Glomerular visceral epithelial cell (primary cell): Measurements from ENCODE around the gene ADH5.
"Not testable (repeated sequence)": the region's sequence is repeated elsewhere in the genome, so short reads cannot be mapped to it uniquely, and the experiment has no call there.

Source experiments
- DNase-seq: peaks from one replicate; pipeline ENCODE4 v3.0.0-alpha.2; 2016; ENCODE audit errors: extremely low spot score

ADH5 gene

GRCh38 chr4:99088481-99089365 lies at the start of gene ADH5:
Gene ADH5 (minus strand): TSS chr4:99088788. CDS start chr4:99088700, 88 bp downstream.
- peak; percentile 90 for DNase-seq

- DNase-seq, result no peak
Observed at GRCh38 chr4:99136329-99136728, 47.7 kb upstream of the ADH5 start.

DNA sequence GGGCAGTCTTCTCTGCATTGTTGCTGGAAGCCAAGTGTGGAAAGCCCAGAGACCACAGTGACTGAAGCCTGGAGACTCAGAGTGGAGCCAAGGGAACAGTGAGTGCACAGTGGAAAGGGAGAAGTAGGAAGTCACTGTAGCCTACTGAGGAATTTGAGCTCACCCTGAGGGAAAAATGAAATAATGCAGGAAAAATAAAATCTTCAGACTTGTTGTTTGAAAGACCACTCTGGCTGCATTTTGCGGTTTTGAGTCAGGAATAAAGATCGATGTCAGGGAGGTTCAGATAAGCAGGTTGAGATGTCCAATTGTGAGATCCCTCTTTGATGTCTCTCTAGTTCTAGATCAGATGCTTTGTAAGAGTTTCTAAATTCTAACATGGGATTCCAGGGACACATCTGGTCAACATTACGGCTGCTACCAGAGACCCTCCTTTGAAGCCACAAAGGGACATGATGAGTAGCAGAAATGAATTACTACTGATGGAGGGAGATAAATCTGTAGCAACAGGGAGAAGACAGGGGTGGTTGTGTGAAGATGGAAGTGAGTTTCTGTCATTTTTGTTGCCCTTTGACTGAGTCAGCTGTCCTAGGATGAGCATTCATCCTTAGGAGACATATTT lies 47.1 kb upstream of the ADH5 start:
- no peak for DNase-seq

DNA sequence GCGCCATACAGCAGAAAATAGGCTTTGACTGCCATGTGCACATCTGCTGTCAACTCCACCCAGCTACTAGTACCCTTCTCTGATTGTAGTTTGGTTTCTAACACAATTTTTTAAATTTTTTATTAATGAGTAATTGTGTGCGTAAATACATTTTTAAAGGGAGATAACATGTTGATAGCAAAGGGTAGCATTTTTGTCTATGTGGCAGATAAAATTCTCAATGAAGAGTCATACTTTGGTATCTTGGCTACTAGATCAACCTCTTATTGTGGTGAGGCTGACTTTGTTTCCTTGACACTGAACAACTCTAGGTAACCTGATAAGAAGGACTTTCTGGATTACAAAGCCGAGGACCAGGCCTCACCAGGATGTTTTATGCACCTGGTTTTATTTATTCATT lies 46.0 kb upstream of the ADH5 start:
- DNase-seq, result no peak

DNA sequence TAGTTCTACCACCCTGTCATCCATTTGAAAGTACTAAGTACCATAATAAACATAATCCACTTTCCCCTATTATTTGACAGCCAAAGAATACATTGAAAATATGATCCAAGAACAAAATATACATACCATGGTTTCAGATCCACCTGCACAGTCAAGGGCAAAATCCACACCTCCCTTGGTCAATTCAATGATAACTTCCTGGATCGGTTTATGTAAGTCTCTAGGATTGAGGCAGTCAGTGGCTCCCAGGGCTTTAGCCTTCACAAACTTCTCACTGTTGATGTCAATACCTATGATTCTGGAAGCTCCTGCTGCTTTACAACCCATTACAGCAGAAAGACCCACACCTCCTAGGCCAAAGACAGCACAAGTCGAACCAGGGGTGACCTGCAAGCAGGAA lies 42.8 kb upstream of the ADH5 start:
- no peak for DNase-seq

DNA sequence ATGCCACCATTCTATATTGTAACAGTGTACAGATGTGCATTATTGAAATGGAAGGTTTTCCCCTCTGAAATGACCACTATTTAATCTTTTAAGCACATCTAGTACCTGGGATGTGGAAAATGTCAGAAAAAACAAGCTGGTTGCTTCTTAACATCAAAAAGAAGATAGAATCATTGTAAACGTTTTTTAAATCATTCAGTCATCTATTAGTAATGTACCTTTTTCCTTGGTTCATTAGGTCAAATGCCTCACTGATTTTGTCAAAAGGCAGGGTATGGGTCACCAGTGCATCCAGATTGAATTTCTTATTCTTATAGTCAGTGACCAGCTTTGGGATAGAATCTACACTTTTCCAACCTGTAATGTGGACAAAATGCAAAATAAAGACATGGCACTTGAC lies 37.8 kb upstream of the ADH5 start:
- DNase-seq, result no peak

DNA sequence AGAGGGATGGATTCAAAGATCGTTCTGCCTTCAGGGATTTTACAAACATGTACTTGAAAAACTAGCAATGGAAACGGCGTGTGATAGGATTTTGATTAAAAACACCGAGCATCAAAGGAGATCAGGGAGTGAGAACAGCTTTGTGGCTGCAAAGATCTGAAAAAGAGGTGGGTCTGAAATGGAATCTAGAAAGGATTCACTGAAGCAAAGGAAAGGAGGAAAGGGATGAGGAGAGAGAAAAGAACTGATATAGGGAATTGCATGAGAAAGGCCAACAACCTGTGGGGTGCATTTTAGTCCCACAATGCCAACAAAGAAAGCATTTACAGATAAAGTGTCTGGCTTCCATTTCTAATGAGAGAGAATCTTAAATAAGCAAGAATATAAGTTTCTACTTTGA lies 32.4 kb upstream of the ADH5 start:
- no peak for DNase-seq

DNA sequence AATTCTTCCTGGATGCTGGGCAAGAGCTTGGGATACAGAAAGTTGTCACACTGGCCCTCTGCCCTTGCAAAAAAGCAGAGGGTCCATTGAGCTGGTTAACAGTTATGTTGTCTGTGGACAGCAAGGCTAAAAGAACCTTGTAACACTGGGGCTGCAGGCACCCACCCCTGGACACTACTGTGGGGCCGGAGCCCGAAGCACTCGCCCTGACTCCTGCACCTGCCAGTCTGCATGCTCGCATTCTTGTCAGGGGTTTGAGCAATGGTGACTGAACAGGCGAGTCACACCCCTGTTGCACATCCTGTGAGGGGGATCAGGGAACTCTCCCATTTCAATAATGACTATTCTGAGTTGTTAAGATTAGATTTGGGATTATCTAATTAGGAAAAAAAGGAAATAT lies 31.9 kb upstream of the ADH5 start:
- DNase-seq, result no peak

- peak; percentile 12 for DNase-seq
Observed at GRCh38 chr4:99117876-99118693, 29.5 kb upstream of the ADH5 start.

DNA sequence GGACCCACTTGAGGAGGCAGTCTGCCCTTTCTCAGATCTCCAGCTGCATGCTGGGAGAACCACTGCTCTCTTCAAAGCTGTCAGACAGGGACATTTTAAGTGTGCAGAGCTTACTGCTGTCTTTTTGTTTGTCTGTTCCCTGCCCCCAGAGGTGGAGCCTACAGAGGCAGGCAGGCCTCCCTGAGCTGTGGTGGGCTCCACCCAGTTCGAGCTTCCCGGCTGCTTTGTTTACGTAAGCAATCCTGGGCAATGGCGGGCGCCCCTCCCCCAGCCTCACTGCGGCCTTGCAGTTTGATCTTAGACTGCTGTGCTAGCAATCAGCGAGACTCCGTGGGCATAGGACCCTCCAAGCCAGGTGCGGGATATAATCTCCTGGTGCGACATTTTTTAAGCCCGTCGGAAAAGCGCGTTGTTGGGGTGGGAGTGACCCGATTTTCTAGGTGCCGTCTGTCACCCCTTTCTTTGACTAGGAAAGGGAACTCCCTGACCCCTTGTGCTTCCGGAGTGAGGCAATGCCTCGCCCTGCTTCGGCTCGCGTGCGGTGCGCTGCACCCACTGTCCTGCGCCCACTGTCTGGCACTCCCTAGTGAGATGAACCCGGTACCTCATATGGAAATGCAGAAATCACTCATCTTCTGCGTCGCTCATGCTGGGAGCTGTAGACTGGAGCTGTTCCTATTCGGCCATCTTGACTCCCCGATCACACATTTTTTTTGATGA lies 28.7 kb upstream of the ADH5 start:
- DNase-seq, result not testable (repeated sequence)

DNA sequence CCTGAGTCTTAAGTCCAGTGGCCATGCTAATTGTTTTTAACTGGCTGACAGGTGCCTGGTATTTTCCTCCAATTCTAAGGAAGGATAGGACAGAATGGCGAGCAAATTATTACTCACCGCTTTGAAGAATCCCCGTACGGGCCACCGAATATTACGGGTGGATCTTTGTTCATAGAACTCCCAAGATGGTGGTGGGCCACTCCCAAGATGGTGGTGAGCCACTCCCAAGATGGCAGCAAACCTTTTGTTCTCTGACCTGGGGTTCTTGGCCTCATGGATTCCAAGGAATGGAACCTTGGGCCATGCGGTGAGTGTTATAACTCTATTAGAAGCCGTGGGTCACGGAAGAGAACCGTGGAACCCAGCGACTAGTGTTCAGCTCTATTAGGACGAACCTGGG lies 20.7 kb upstream of the ADH5 start:
- not testable (repeated sequence) for DNase-seq

GRCh38 chr4:99104153-99104552 lies 15.6 kb upstream of the ADH5 start:
- DNase-seq, result no peak

GRCh38 chr4:99103166-99103565 lies 14.6 kb upstream of the ADH5 start:
- DNase-seq, result no peak

GRCh38 chr4:99102634-99103033 lies 14.0 kb upstream of the ADH5 start:
- DNase-seq, result no peak

GRCh38 chr4:99100876-99101275 lies 12.3 kb upstream of the ADH5 start:
- no peak for DNase-seq

DNA sequence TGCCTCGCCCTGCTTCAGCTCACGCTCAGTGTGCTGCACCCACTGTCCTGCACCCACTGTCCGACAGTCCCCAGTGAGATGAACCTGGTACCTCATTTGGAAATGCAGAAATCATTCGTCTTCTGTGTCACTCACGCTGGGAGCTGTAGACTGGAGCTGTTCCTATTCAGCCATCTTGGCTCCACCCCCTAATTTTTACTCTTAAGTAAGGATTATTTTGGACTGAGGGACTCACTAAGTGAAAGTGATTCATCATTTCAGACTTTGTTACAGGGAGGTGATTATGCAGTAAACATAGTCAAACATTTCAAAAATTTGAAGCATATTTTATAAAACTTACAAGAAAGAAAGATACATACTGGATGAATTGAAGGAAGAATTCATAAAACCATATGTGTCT lies 11.2 kb upstream of the ADH5 start:
- DNase-seq, result not testable (repeated sequence)

- no peak for DNase-seq
Observed at GRCh38 chr4:99099311-99099710, 10.7 kb upstream of the ADH5 start.

GRCh38 chr4:99091841-99092240 lies 3.3 kb upstream of the ADH5 start:
- DNase-seq, result not testable (repeated sequence)

DNA sequence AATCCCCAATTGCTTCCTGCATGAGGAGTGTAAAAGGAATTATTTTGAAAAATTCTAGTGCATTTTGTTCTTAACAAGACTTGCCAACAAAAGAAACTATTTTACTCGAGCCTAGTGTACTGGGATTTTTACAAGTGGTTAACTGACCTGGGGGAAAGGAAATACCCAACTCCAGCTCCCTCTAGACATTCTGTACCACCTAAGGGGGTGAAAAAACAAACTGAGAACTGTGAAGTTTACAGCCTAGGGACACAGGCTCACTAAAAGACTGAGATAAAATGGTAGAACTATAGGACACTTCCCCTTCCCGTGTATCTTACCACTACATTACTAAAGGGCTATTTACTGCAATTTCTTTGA lies 2.6 kb upstream of the ADH5 start:
- DNase-seq, result no peak

GRCh38 chr4:99090481-99091215 lies 2.1 kb upstream of the ADH5 start:
- no peak for DNase-seq

DNA sequence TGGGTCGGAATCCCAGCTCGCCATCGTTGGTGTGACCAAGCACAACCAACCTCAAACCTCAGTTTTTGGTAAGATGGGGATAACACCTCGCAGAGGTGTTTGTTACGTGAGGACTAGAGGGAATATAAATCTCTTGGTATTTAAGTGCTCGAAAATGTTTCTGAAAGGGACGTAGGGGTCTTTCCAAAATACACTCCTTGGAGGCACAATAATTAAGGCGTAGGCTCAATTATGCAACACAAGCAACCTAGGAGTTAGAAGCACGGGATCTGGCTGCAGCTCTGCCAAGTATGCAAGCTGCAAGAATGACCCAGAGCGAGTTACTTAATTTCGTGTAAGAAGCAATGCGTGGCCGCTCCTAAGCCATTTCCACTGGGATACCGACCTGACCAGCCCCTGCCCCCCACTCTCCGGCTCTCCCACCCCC lies 552 bp downstream of the ADH5 start:
- DNase-seq, result peak; percentile 37
